Pancreas (tissue), 10 donors: Measurements from ENCODE around the gene ACOT8. TPM values are rescaled to one million over a fixed set of nuclear protein-coding genes. Genes with fewer than 3 reads are reported as not detected.
"Not testable (repeated sequence)": the region's sequence is repeated elsewhere in the genome, so short reads cannot be mapped to it uniquely, and the experiment has no call there.

Experiments used
- ATAC-seq, 4 donors: fragments of 200-7000 bp; cut with Tn5 transposase; one replicate each; pipeline versions ENCODE4 v1.8.0 to v1.9.1; 2020; ENCODE audit warnings: mild to moderate bottlenecking in 4 of 4, moderate library complexity in 4 of 4
- DNase-seq, 6 donors: peaks; one replicate each; pipeline ENCODE4 v3.0.0-alpha.2; 2020
- FAIRE-seq: peaks from 2 replicates; lab custom pipeline; 2012; peaks lifted over from hg19 to GRCh38; lab: Jason Lieb, UNC
- H3K27ac ChIP-seq, 4 donors: fragments of 200-600 bp; sonication (generic); 1 replicate in 3 of 4; 2 replicates in 1 of 4; pipeline versions ENCODE4 v1.5.0 to v1.8.0; 2020
- H3K27me3 ChIP-seq, 4 donors: fragments of 200-600 bp; one replicate each; pipeline ENCODE4 v1.8.0; 2021
- H3K36me3 ChIP-seq, 3 donors: fragments of 200-600 bp; sonication (generic) in 1 of 3; one replicate each; pipeline versions ENCODE4 v1.5.0 to v1.8.0; 2020 to 2021
- H3K4me1 ChIP-seq, 3 donors: fragments of 200-600 bp; one replicate each; pipeline ENCODE4 v1.8.0; 2021
- H3K4me3 ChIP-seq, 4 donors: fragments of 200-600 bp; sonication (generic) in 2 of 4; one replicate each; pipeline versions ENCODE4 v1.5.0 to v1.8.0; 2020 to 2021
- H3K9me3 ChIP-seq, 4 donors: fragments of 200-600 bp; one replicate each; pipeline ENCODE4 v1.8.0; 2021
- CTCF ChIP-seq, 4 donors: fragments of 200-600 bp; sonication (generic) in 3 of 4; IDR thresholded peaks; one replicate each; pipeline versions ENCODE4 v1.5.0 to v1.8.0; 2021; ENCODE audit warnings: antibody characterized with exemption in 4 of 4
- WGBS, 2 donors: extraction: QIAGEN DNeasy Blood & Tissue Kit; methylation state at CpG; one replicate each; pipeline ENCODE4 v1.1.7; 2013; 5-methylcytosine and 5-hydroxymethylcytosine counted together
- intact Hi-C, 3 donors: fragments of 100-400 bp; cut with DNase I; formaldehyde crosslinking; loops; one replicate each; pipeline versions ENCODE4 v1.11.1 to v1.14.2; 2022
- polyA plus RNA-seq, 2 donors: library from polyadenylated mRNA; stranded (reverse); fragments of 200-250 nt; gene quantifications; one replicate each; pipeline ENCODE4 v1.2.3, GENCODE V29; 2013
- total RNA-seq, 6 donors: library from RNA; stranded (reverse); fragmentation: NEBNext Ultra II Directional in 4 of 6; extraction: Animal tissue kit (Norgen Biotek cat#: 25700) in 4 of 6; gene quantifications; one replicate each; pipeline versions ENCODE4 v1.2.1 to v1.2.4, GENCODE V29; 2021 to 2023
- donor health status: healthy with polysubstance abuse.
- donor health status: DM: no; HTN: no; CAD: no; lungs with moderate emphysema.
- donor health status: DM: no; HTN: no; CAD: no.
- donor health status: control.
- donor health status: control.
- donor health status: Bipolar disorder and iron deficiency.
- donor health status: DM: yes; HTN: yes; CAD: no.
- donor health status: DM: no; HTN: no; CAD: no.
- donor health status: DM: no; HTN: no; CAD: no.
- donor health status: DM: yes; HTN: yes; CAD: no.

ACOT8 gene
- total and polyA plus RNA-seq, 8 donors, result 7.0 to 21.2 (median 10.2) TPM

GRCh38 chr20:45878076-45878761 lies 21.0 kb upstream of the ACOT8 start:
- intact Hi-C loops, result no loop called here
- ATAC-seq (no peak), DNase-seq (no peak), FAIRE-seq (no peak)
- Histone ChIP-seq H3K4me1 (peaks cover 3 to 9% (median 4%) of the 10 kb centered on the region in 3 donors), H3K27me3 (no peaks in the 10 kb centered on the region), H3K4me3 (no peak overlapping the region), H3K36me3 (peaks cover 0 to 20% (median under 1%) of the 10 kb centered on the region in 3 donors), H3K27ac (no peak overlapping the region), H3K9me3 (no peaks in the 10 kb centered on the region)
- 91 to 92% methylated on average over 13 of the region's 13 CpGs for WGBS, 2 donors
- no peak for TF ChIP-seq CTCF (IDR thresholded peaks at IDR 0.05)

GRCh38 chr20:45874576-45874975 lies 17.4 kb upstream of the ACOT8 start:
- DNase-seq (no peak), FAIRE-seq (no peak), ATAC-seq (no peak)
- H3K27me3 ChIP-seq, result no peaks in the 10 kb centered on the region
- 79 to 83% methylated on average over 4 of the region's 4 CpGs for WGBS, 2 donors
- H3K36me3 ChIP-seq, result peaks cover 0 to 16% (median 0%) of the 10 kb centered on the region in 3 donors
- no peak for TF ChIP-seq CTCF (IDR thresholded peaks at IDR 0.05)
- H3K4me1 ChIP-seq, result no peaks in the 10 kb centered on the region
- H3K9me3 ChIP-seq, result no peaks in the 10 kb centered on the region
- H3K4me3 ChIP-seq, result no peak overlapping the region
- intact Hi-C loops, result no loop called here
- H3K27ac ChIP-seq, result no peak overlapping the region

- H3K27ac ChIP-seq, FAIRE-seq, H3K27me3 ChIP-seq, H3K4me1 ChIP-seq, H3K4me3 ChIP-seq, intact Hi-C loops, DNase-seq, H3K9me3 ChIP-seq, ATAC-seq: not testable (repeated sequence)
- H3K36me3 ChIP-seq, result peaks cover 0 to 16% (median 0%) of the 10 kb centered on the region in 3 donors
- 91 to 95% methylated on average over 10 of the region's 10 CpGs for WGBS, 2 donors
Observed at GRCh38 chr20:45874104-45874481, 16.9 kb upstream of the ACOT8 start.

GRCh38 chr20:45873409-45874103 lies 16.4 kb upstream of the ACOT8 start:
- no peak for DNase-seq
- H3K4me1 ChIP-seq, result no peaks in the 10 kb centered on the region
- peaks cover 0 to 15% (median 0%) of the 10 kb centered on the region in 3 donors for H3K36me3 ChIP-seq
- no peak for ATAC-seq
- no peaks in the 10 kb centered on the region for H3K27me3 ChIP-seq
- no peaks in the 10 kb centered on the region for H3K9me3 ChIP-seq
- intact Hi-C loops, result no loop called here
- TF ChIP-seq CTCF (IDR thresholded peaks at IDR 0.05), result no peak
- WGBS, 2 donors, result 15 to 21% methylated on average over 1 of the region's 1 CpG
- no peak overlapping the region for H3K4me3 ChIP-seq
- no peak overlapping the region for H3K27ac ChIP-seq
- FAIRE-seq, result no peak

GRCh38 chr20:45872626-45873025 lies 15.4 kb upstream of the ACOT8 start:
- no peak for TF ChIP-seq CTCF (IDR thresholded peaks at IDR 0.05)
- 90 to 93% methylated on average over 4 of the region's 4 CpGs for WGBS, 2 donors
- Histone ChIP-seq H3K36me3 (peaks cover 0 to 6% (median 0%) of the 10 kb centered on the region in 3 donors), H3K27ac (no peak overlapping the region), H3K4me1 (no peaks in the 10 kb centered on the region), H3K27me3 (no peaks in the 10 kb centered on the region), H3K9me3 (no peaks in the 10 kb centered on the region), H3K4me3 (no peak overlapping the region)
- DNase-seq (no peak), ATAC-seq (no peak), FAIRE-seq (no peak)
- intact Hi-C loops, result no loop called here
